HG02610 (cell line): ENCODE data around the gene CTSC.
"Not testable (repeated sequence)": the region's sequence is repeated elsewhere in the genome, so short reads cannot be mapped to it uniquely, and the experiment has no call there.

Experiments used
- ATAC-seq: cut with Tn5 transposase; IDR thresholded peaks from one replicate; pipeline ENCODE4 v1.9.1; 2021; ENCODE audit warnings: mild to moderate bottlenecking, moderate library complexity; ENCODE audit not compliant: unreplicated experiment

Gene CTSC

DNA sequence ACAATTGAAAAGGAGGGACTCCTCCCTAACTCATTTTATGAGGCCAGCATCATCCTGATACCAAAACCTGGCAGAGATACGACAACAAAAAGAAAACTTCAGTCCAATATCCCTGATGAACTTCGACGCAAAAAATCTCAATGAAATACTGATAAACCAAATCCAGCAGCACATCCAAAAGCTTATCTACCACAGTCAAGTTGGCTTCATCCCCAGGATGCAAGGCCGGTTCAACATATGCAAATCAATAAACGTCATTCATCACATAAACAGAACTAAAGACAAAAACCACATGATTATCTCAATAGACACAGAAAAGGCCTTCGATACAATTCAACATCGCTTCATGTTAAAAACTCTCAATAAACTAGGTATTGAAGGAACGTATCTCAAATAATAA lies 14.7 kb downstream of the CTSC start:
- ATAC-seq: not testable (repeated sequence)

DNA sequence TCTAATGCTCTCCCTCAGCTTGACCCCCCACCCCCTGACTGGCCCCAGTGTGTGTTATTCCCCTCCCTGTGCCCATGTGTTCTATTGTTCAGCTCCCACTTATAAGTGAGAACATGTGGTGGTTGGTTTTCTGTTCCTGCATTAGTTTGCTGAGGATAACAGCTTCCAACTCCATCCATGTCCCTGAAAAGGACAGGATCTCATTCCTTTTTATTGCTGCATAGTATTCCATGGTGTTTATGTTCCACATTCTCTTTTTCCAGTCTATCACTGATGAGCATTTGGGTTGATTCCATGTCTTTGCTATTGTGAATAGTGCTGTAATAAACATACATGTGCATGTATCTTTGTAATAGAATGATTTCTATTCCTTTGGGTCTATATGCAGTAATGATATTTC lies 16.1 kb downstream of the CTSC start:
- ATAC-seq: not testable (repeated sequence)

DNA sequence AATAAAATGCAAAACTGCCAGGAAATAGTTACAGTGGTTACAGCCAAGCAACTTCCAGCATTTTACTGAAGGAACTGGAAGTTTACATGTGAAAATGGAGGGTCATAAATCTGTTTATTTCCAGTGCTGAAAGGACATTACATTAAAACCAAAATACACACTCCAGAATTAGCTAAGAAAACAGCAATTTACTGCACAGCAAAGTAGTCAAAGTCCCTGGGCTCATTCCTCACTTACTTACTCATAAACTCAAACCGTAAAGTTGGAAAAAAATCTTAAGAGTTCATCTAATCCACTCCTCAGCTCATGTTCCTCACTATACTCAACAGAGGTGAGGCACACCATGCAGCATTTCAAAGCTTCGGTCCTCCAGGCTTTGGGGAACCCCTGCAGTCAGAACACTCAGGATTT lies 17.4 kb downstream of the CTSC start:
- peak; percentile 49 for ATAC-seq

DNA sequence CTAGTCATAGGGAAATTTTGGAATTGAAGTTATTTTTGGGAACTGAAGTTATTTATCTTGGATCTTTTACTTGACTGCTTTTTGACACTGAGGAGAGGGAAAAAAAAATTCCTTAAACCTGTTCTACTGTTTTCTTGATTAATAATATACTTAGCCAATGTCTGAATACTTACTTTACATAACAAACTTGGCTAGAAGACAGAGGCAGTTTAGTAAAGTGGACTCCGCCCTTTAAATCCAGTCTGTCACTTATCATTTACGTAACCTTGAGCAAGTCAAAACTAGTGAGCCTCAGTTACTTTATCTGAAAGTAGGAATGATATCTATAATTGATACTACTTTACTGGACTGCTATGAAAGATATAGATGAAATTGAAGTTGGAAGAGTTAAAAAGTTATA lies 19.5 kb downstream of the CTSC start:
- no peak for ATAC-seq

DNA sequence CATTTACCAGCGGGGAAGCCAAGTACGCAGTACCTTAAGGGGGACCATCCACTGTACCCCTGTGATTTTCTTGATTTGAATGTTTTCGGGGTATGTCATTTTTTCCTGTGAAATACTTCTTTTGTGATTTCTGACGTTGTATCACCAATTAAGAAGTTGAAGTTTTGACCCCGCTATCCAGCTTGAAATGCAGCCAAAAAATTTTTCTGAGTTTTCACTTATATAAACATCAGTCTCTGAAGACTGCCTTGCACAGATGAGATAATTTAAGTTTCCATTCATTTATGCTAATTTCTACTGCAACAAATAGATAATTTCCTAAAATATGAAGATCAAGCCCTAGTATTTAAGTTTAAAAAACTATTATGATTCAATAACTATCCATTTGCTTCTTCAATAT lies 20.0 kb downstream of the CTSC start:
- no peak for ATAC-seq

DNA sequence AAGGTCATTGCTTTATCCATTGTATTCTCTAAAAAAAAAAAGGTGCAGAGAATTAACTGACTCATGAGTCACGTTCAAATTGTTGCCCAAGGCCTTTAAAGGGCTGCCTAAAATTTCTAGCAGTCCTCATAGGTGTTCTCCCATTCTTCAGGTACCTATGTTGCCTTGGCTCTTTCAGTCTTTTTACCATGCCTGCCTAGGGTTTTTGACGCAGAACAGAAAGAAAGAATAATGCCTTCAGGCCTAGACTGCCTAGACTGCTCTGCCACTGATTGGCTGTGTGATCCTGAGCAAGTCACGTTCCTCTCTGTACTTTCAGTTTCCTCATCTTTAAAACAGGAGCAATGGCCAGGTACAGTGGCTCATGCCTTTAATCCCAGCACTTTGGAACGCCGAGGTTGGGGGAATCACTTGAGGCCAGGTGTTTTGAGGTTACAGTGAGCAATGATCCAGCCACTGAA lies 21.5 kb downstream of the CTSC start:
- ATAC-seq: no peak

DNA sequence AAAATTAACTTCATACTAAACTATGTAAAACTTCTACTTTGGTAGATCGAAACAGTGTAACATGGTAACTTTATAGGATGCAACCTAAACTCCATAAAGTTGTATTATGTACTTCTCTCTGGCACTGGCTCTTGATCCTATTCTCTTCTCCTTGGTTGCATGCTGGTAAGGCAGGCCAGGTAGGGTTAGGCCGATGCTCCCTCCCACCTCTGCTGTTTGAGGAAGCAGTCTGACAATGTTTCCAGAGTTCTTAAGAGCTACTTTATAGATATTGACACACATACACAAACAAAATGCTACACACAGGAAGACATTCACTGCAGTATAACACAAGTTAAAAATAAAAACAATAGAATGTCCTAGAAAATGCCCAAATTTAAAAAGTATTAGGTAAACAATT lies 22.5 kb downstream of the CTSC start:
- no peak for ATAC-seq

DNA sequence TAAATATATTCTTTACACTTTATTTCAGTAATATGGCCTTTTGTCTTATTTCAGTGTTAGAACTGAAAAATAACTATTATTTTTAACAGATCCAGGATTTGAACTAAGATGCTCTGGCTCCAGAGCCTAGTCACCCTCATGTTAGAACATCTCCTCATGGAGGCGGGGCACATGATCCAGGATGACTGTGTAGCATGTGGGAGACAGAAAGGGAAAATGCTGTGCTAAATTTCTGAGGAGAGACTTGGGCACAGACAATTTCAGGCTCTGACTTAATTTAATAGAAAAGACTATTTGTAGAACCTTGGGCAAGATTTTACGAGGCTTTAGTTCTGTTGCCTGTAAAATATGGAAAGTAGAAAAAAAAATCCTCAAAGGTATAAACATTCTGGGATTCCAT lies 24.1 kb downstream of the CTSC start:
- no peak for ATAC-seq

DNA sequence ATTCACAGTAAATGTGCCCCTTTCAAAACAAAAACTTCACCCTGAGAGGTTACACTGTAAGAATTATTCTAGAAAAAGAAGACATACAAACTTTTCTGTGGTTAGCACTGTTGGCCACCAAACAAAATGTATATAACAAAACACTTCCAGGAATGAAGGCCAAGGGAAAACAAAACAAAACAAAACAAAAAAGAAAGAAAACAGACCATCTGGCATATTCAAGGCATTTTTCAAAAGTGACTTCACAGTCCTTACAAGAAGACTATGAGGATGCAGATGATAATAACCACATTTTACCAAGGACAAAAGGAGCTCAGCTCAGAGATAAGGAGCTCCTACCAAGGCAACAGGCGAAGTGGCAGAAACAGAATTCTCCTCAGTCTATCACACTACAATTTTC lies 24.9 kb downstream of the CTSC start:
- ATAC-seq: no peak

DNA sequence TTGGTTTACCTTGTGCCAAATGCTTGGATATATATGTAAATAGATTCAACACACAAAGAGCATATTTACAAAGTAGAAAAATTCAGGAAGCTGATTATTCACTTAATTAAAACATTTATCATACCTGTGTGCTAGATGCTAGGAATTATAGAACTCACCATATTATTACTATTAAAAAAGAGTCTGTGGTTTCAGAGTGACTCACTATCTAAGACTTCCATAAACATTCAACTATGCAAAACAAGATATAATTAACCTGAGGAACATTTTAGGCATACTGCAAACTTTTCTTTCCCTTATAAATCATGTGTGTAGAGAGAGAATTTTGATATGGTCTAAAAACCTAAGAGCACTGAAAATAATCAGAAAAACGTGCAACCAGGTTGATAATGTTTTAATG lies 27.3 kb downstream of the CTSC start:
- ATAC-seq: no peak

DNA sequence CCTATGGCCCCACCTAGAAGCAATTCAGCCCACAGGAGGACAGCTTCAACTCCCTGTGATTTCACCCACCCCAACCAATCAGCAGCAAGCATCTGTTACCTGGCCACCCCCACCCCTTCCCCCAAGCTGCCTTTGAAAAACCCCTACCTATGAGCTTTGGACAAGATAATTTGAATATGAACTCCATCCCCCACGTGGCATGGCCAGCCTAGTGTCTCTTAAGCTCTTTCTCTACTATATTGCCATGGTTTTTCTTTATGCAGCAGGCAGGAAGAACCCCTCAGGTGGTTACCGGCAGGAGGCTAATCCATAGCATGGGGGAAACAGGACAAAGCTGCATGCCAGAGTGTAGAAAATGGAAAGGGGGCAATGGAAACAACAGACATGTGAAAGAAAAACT lies 29.0 kb downstream of the CTSC start:
- no peak for ATAC-seq

DNA sequence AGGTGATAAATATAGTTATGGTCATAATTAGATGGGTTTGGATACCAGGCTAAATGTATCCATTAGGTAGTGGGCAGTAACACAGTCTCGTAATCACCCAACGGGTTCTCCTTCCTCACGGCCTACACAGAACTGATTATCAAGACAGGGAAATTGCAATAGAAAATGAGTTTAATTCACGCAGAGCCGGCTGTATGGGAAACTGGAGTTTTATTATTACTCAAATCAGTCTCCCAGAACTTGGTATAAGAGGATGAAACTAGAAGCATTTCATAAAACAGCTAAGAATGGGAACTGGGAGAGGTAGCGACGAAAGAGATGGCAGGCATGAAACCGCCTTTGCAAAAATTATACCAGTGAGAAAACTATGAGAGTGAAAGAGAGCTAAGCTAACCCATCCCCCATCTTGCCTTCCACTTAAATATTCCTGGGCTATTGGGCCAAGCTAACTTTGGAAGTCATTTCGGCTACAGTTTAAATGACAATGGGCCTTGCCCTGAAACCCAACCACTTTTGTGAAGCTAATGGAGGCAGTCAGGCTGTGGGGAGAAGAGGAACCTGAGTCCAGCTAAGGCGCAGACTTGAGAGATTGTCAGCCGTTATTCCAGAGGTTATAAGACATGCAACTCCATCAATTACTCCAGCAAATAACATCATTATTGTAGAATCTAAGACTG lies 29.6 kb downstream of the CTSC start:
- ATAC-seq: peak; percentile 77

DNA sequence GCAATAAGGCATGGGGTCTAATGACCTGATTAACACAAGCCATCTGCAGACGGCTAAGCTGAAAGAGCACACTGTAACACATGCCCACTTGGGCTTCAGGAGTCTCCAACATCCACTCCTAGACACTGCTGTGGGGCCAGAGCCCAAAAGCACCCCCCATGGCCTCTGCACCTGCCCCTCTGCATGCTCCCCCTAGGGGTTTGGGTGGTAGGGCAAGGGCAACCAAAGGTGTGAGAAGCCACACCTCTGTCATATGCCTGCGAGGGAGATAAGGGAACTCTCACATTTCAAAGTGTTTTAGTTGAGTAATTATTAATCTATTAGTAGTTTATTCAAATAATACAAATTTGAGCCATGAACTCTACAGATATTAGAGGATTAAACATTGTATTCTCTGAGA lies 30.8 kb downstream of the CTSC start:
- no peak for ATAC-seq

DNA sequence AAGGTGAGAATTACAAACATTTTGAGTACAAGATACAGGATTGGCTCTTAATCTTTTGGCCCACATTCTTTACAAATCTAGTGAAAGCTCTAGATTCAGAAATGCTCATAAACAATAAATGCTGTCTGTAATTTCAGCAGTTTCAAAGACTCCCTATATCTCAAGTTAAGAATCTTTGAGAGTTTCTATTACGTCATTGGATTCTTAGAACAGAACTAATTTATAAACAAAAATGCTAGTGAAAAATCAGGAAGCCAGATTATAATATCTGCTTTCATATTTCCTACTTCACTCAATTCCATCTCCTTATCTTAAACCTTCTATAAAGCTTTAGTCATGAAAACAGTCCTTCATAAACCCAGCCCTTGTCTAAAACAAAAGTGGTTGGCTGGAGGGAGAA lies 32.1 kb downstream of the CTSC start:
- ATAC-seq: no peak

DNA sequence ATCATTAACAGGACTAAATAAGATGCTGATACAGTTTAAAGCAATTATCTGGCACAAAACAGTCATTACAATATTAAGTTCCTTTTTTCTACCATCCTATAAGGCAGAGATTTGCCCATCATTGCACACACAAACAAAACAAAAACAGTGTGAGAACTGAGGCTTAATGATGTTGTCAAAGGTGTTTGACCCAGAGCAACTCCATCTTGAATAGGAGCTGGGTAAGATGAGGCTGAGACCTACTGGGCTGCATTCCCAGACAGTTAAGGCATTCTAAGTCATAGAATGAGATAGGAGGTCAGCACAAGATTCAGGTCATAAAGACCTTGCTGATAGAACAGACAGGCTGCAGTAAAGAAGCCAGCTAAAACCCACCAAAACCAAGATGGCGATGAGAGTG lies 33.2 kb downstream of the CTSC start:
- ATAC-seq: no peak

DNA sequence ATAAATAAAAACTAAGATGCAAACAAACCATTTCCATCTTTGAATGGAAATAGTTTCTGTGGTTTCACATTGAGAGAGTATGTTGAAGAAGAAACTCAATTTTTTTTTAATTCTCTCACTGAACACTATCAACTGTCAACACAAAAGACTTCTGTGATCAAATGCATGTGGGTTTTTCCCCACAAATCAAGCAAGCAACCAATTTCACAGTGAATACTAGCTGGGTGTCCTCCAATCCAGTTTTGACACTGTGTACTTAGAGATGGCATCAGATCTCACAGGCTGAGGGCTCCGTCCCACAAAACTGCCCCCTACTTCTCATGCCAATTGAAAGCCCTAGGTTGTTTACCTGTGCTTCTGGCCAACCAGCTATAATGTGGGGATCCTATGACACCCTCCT lies 34.5 kb downstream of the CTSC start:
- no peak for ATAC-seq

DNA sequence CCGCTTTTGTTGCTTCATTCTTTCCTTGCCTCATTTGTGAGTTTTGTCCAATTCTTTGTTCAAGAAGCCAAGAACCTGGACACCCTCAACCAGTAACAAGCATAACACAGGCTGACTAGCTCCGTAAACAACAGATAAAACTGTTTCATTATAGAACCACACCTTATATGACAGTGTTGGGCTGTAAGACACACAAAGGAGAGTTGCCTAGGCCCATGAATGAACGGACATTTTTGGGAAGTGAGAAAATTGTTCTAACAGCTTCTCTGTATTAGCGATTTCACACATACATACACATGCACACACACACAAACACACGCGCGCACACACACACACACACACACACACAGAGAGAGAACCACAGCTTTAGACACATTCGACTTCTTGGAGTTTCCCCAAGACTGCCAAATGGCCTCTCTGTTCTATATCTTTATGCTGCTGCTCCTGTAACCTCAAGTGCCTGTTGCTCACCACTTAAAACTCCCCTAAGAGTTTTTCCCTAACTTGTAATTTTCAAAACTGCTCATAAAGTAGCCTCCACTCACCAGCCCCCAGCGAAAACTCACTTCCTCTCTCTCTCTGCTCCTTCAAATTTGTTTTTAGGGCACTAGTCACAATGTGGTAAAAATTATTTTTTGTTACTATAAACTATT lies 35.9 kb downstream of the CTSC start:
- peak; percentile 61 for ATAC-seq

DNA sequence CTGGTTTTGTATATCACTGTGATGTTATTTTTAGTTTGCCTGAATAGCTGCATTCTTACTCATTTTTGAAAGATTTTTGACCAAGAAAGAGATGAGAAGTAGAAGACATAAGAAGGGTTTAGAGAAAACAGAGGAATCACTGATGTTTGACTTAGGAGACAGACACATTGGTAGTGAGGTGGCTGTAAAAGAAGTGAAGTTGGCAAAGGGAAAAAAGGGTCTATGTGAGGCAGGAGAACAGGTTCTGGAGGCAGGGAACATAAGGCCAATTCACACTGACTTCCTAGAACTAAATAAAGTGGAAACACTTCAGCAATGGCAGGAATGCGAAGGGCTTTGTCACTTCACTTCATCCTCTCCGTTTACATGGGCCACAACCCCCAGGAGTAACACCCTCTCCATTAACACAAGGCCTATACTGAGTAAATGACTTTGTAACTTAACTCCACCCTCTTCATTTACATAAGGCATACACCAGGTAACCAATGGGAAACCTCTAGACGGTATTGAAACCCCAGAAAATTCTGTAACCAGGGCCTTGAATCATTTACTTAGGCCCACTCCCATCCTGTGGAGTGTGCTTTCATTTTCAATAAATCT lies 36.5 kb downstream of the CTSC start:
- ATAC-seq: peak; percentile 68

DNA sequence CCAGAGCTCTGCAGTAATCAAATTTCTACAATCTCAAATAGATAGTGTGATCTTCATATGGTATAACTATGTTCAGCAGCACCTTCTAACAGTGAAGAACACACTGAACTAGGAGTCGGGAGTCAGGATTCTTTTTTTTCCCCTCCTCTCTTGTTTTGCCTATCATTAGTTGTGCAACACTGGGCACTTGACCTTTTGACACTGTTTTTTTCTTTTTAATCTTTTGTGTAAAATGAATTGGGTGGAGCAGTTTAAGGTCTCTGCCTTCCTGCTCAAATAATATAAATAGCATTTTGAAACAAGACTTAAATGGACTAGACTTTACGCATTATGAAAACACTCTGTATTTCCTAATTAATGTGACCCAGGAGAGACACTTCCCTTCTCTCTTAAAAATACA lies 39.7 kb downstream of the CTSC start:
- ATAC-seq: no peak

DNA sequence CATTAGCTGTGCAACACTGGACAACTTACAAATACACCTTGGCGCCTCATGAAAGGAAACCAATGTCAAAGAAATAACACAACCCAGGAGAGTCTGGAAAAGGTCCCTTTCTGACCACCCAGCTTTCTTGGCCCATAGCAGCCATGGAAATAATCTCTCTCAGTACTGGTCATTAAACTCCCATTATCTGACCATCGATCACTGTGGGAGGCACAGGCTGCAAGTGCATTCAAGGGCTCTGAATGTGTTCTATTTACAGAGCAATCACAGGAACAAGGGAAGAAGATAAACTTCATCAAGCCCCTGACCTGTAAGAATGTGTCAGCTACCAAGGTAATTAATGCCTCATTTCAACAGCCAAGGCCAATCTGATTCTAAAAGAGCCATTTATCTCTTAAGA lies 40.1 kb downstream of the CTSC start:
- no peak for ATAC-seq

DNA sequence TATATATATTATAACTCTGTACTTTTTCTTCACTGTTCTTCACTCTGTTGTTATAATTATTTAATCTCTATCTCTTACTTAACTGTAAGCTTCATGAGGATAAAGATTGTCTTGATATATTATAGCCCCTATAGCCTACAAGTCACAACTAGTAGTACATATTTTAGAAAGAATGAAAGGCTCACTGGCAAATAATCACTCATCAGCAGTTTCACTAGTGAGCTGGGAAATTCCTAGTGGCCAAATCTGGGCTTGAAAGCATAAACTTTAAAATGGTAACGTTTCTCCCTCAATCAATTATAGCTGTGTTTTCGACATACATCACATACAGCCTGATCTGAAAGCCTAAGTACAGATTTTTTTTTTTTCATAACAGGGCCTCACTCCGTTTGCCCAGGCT lies 42.5 kb downstream of the CTSC start:
- ATAC-seq: peak; percentile 58

DNA sequence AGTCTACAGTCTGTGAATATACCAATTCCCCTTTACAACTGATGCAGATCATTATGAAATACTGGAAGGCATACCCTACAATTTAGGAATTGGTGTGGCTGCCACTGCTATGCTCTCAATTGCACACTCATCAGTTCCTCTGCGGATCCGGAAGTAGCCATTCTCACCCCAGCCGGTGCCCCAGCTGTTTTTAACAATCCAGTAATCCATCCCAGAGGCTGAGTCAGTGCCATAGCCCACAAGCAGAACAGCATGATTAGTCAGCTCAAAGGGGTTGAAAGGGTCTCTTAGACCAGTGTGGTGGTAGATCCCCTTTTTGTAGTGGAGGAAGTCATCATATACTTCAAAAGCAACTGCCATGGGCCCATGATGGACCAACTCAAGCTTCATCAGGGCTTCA lies 43.6 kb downstream of the CTSC start:
- no peak for ATAC-seq
